ENCODE data around the gene MARK4. TPM values are rescaled to one million over a fixed set of nuclear protein-coding genes. Genes with fewer than 3 reads are reported as not detected.
"Not testable (repeated sequence)": the region's sequence is repeated elsewhere in the genome, so short reads cannot be mapped to it uniquely, and the experiment has no call there.

The MARK4 gene
- total RNA-seq, 2 donors from 2014 or later: 24.3 to 120 TPM

DNA sequence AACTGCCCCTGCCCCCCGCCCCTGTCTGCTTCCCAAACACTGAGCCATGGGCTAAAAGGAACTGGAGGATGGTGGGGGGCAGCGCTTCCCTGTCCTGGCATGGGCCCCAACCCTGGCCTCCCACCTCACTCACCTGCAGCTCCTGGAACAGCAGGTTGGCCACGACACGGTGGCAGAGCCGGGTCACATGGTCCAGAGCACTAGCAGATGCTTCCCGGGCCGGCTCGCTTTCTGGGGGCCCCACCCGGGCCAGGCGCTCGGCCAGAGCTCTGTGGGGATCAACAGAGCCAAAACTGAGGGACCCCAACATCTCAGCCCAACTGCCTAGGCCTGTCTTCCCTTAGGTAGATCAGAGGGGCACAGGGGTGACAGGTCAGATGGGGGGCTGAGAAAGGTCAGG, 26.4 kb upstream of the MARK4 start:
- no peaks in the 10 kb centered on the region for H3K4me1 ChIP-seq (replicated peaks)
- WGBS: 40% methylated on average over 7 of the region's 11 CpGs
- no peaks in the 10 kb centered on the region for H3K27me3 ChIP-seq (replicated peaks; ENCODE audit: insufficient read depth)
- no peak for DNase-seq (ENCODE audit: low spot score)
- H3K4me3 ChIP-seq: no peak overlapping the region
- TF ChIP-seq POLR2A (IDR thresholded peaks at IDR 0.05): no peak
- TF ChIP-seq, protein P1, sequence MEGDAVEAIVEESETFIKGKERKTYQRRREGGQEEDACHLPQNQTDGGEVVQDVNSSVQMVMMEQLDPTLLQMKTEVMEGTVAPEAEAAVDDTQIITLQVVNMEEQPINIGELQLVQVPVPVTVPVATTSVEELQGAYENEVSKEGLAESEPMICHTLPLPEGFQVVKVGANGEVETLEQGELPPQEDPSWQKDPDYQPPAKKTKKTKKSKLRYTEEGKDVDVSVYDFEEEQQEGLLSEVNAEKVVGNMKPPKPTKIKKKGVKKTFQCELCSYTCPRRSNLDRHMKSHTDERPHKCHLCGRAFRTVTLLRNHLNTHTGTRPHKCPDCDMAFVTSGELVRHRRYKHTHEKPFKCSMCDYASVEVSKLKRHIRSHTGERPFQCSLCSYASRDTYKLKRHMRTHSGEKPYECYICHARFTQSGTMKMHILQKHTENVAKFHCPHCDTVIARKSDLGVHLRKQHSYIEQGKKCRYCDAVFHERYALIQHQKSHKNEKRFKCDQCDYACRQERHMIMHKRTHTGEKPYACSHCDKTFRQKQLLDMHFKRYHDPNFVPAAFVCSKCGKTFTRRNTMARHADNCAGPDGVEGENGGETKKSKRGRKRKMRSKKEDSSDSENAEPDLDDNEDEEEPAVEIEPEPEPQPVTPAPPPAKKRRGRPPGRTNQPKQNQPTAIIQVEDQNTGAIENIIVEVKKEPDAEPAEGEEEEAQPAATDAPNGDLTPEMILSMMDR (IDR thresholded peaks at IDR 0.05): no peak
- no peak for TF ChIP-seq POLR2AphosphoS5 (IDR thresholded peaks at IDR 0.05)
- H3K36me3 ChIP-seq: no peaks in the 10 kb centered on the region
- no peak overlapping the region for H3K27ac ChIP-seq
- intact Hi-C loops (cut with DNase I): no loop called here
- H3K9me3 ChIP-seq: no peaks in the 10 kb centered on the region

DNA sequence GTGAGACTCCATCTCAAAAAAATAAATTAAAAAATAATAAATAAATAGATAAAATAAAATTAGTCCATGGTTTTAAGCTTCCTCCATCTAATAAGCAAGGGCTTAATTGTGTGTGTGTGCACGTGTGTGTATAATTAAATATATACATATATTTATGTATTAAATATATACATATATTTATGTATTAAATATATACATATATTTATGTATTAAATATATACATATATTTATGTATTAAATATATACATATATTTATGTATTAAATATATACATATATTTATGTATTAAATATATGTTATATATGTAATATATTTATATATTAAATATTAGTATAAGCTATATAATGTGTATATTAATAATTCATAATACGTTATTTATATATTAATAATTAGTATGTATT, 22.0 kb upstream of the MARK4 start:
- H3K27me3 ChIP-seq (replicated peaks; ENCODE audit: insufficient read depth); H3K4me1 ChIP-seq (replicated peaks); DNase-seq (ENCODE audit: low spot score); H3K27ac ChIP-seq; intact Hi-C loops (cut with DNase I); H3K36me3 ChIP-seq; H3K9me3 ChIP-seq; H3K4me3 ChIP-seq: not testable (repeated sequence)
- 87% methylated on average over 2 of the region's 2 CpGs for WGBS

- WGBS: 31% methylated on average over 3 of the region's 3 CpGs
- no peak for DNase-seq (ENCODE audit: low spot score)
- peaks cover 5% of the 10 kb centered on the region for H3K27me3 ChIP-seq (replicated peaks; ENCODE audit: insufficient read depth)
These were observed 19.2 kb upstream of the MARK4 start for GRCh38 chr19:45231891-45232290.

GRCh38 chr19:45234089-45234869, 16.8 kb upstream of the MARK4 start:
- intact Hi-C loops (cut with DNase I): no loop called here
- Histone ChIP-seq H3K9me3 (no peaks in the 10 kb centered on the region), H3K4me1 (replicated peaks) (no peaks in the 10 kb centered on the region), H3K4me3 (no peak overlapping the region), H3K27ac (no peak overlapping the region), H3K27me3 (replicated peaks; ENCODE audit: insufficient read depth) (peaks cover 6% of the 10 kb centered on the region), H3K36me3 (no peaks in the 10 kb centered on the region)
- DNase-seq (ENCODE audit: low spot score): no peak
- WGBS: 28% methylated on average over 55 of the region's 93 CpGs
- TF ChIP-seq, protein P1 (IDR thresholded peaks at IDR 0.05): no peak

More at GRCh38 chr19:45231891-45232290, 19.2 kb upstream of the MARK4 start:
- Histone ChIP-seq H3K4me3 (no peak overlapping the region), H3K9me3 (no peaks in the 10 kb centered on the region), H3K27ac (no peak overlapping the region), H3K36me3 (no peaks in the 10 kb centered on the region), H3K4me1 (replicated peaks) (no peaks in the 10 kb centered on the region)
- TF ChIP-seq POLR2A (IDR thresholded peaks at IDR 0.05) (no peak), POLR2AphosphoS5 (IDR thresholded peaks at IDR 0.05) (no peak)
- TF ChIP-seq, protein P1 (IDR thresholded peaks at IDR 0.05): no peak
- intact Hi-C loops (cut with DNase I): no loop called here

GRCh38 chr19:45235485-45235884, 15.6 kb upstream of the MARK4 start:
- TF ChIP-seq POLR2AphosphoS5 (IDR thresholded peaks at IDR 0.05) (no peak), POLR2A (IDR thresholded peaks at IDR 0.05) (no peak)
- TF ChIP-seq, protein P1 (IDR thresholded peaks at IDR 0.05): no peak

More at GRCh38 chr19:45235485-45235884, 15.6 kb upstream of the MARK4 start:
- Histone ChIP-seq H3K36me3 (no peaks in the 10 kb centered on the region), H3K4me1 (replicated peaks) (no peaks in the 10 kb centered on the region), H3K9me3 (no peaks in the 10 kb centered on the region), H3K27me3 (replicated peaks; ENCODE audit: insufficient read depth) (peaks cover 6% of the 10 kb centered on the region), H3K4me3 (no peak overlapping the region), H3K27ac (no peak overlapping the region)
- no peak for DNase-seq (ENCODE audit: low spot score)
- 23% methylated on average over 8 of the region's 8 CpGs for WGBS
- intact Hi-C loops (cut with DNase I): no loop called here
